Erythroblast (primary cell): ENCODE data around the gene RPL7A.
A peak's percentile ranks its signal among the peaks of the same experiment; 100 is the strongest.
"Not testable (repeated sequence)": the region's sequence is repeated elsewhere in the genome, so short reads cannot be mapped to it uniquely, and the experiment has no call there.

Experiments
- DNase-seq, 2 experiments: peaks; one replicate each; lab custom pipeline; 2025; lab: John Stamatoyannopoulos, UW
- GATA1 ChIP-seq: IDR thresholded peaks from 2 replicates; pipeline ENCODE4 v1.6.1; 2011; ENCODE audit warnings: low read depth, mild to moderate bottlenecking, control low read depth, low read length, moderate library complexity
- POLR2A ChIP-seq: IDR thresholded peaks from 2 replicates; pipeline ENCODE4 v1.6.1; 2011; ENCODE audit warnings: mild to moderate bottlenecking, low read length

Gene RPL7A

GRCh38 chr9:133389025-133389557, 41.1 kb downstream of the RPL7A start:
- TF ChIP-seq POLR2A, result no peak
- no peak for TF ChIP-seq GATA1
- no peak for DNase-seq

- no peak for DNase-seq
- TF ChIP-seq POLR2A (no peak), GATA1 (no peak)
Observed at GRCh38 chr9:133389562-133389961, 41.5 kb downstream of the RPL7A start.

GRCh38 chr9:133390713-133391112, 42.7 kb downstream of the RPL7A start:
- DNase-seq, result no peak
- TF ChIP-seq GATA1 (no peak), POLR2A (no peak)

- not testable (repeated sequence) for DNase-seq
Observed at GRCh38 chr9:133391449-133391848, 43.4 kb downstream of the RPL7A start.

- not testable (repeated sequence) for DNase-seq
Observed at GRCh38 chr9:133392308-133392707, 44.3 kb downstream of the RPL7A start.

GRCh38 chr9:133393399-133393798, 45.4 kb downstream of the RPL7A start:
- no peak for DNase-seq
- no peak for TF ChIP-seq GATA1
- no peak for TF ChIP-seq POLR2A

- TF ChIP-seq GATA1 (no peak), POLR2A (no peak)
- no peak for DNase-seq
Observed at GRCh38 chr9:133394687-133395271, 46.8 kb downstream of the RPL7A start.

GRCh38 chr9:133396952-133397351, 48.9 kb downstream of the RPL7A start:
- DNase-seq, result peak; percentile 19 to 20

GRCh38 chr9:133397370-133397769, 49.4 kb downstream of the RPL7A start:
- no peak for DNase-seq
- TF ChIP-seq POLR2A (no peak), GATA1 (no peak)

More at GRCh38 chr9:133396952-133397351, 48.9 kb downstream of the RPL7A start:
- TF ChIP-seq POLR2A (no peak), GATA1 (no peak)

GRCh38 chr9:133397895-133398294, 49.9 kb downstream of the RPL7A start:
- no peak for DNase-seq
- TF ChIP-seq GATA1 (no peak), POLR2A (no peak)

GRCh38 chr9:133400292-133400691, 52.3 kb downstream of the RPL7A start:
- DNase-seq, result no peak
- TF ChIP-seq GATA1, result no peak
- no peak for TF ChIP-seq POLR2A
